ENCODE measurements around the gene SPRING1.

Gene SPRING1

GRCh38 chr12:116718655-116719454 lies 19.0 kb downstream of the SPRING1 start (continued):
- TF ChIP-seq ZNF660 (tag by site-specific recombination; IDR thresholded peaks at IDR 0.05) (no peak), KLF1 (tag by site-specific recombination; IDR thresholded peaks at IDR 0.05) (peak; percentile 27; the same call in 1 of the 2 replicates), PRDM2 (tag by site-specific recombination; IDR thresholded peaks at IDR 0.05; ENCODE audit: borderline replicate concordance) (no peak), ZNF837 (tag by site-specific recombination; IDR thresholded peaks at IDR 0.05) (no peak; the same call in 1 of the 2 replicates), ZNF112 (tag by site-specific recombination; IDR thresholded peaks at IDR 0.05) (no peak), BCL6B (tag by site-specific recombination; IDR thresholded peaks at IDR 0.05) (peak; percentile 93), ZBTB26 (tag by site-specific recombination; optimal IDR thresholded peaks at IDR 0.05) (no peak), ZNF24 (tag by site-specific recombination; IDR thresholded peaks at IDR 0.05) (peak; percentile 68; the same call in 1 of the 2 replicates), ZNF610 (tag by site-specific recombination; IDR thresholded peaks at IDR 0.05; ENCODE audit: borderline replicate concordance) (no peak; the same call in 1 of the 2 replicates), ZNF223 (tag by site-specific recombination; IDR thresholded peaks at IDR 0.05) (no peak), ZNF658 (tag by site-specific recombination; IDR thresholded peaks at IDR 0.05) (no peak), ZFHX2 (tag by site-specific recombination; conservative IDR thresholded peaks at IDR 0.05) (no peak), SP7 (tag by site-specific recombination; IDR thresholded peaks at IDR 0.05) (peak; percentile 98), ZNF362 (tag by site-specific recombination; IDR thresholded peaks at IDR 0.05) (no peak), ZNF488 (tag by site-specific recombination; IDR thresholded peaks at IDR 0.05) (no peak), ZNF555 (tag by site-specific recombination; conservative IDR thresholded peaks at IDR 0.05) (no peak), ZNF596 (tag by site-specific recombination; IDR thresholded peaks at IDR 0.05) (peak; percentile 59; the same call in 1 of the 2 replicates), ZXDB (tag by site-specific recombination; IDR thresholded peaks at IDR 0.05) (peak; percentile 94), ZSCAN23 (tag by site-specific recombination; IDR thresholded peaks at IDR 0.05) (peak; percentile 81), ZNF114 (tag by site-specific recombination; IDR thresholded peaks at IDR 0.05) (no peak), PRDM1 (tag by site-specific recombination; IDR thresholded peaks at IDR 0.05) (no peak; the same call in 1 of the 2 replicates), EGR2 (tag by site-specific recombination; IDR thresholded peaks at IDR 0.05; ENCODE audit: low read depth) (no peak), ZNF449 (tag by site-specific recombination; IDR thresholded peaks at IDR 0.05) (peak; percentile 83), ZNF354C (tag by site-specific recombination; IDR thresholded peaks at IDR 0.05; ENCODE audit: borderline replicate concordance, low read depth) (no peak), ZSCAN4 (tag by site-specific recombination; IDR thresholded peaks at IDR 0.05) (no peak), ZNF843 (tag by site-specific recombination; IDR thresholded peaks at IDR 0.05) (peak; percentile 98)
